Measurements from ENCODE around the gene EIF1AD.

Gene EIF1AD

GRCh38 chr11:65988791-65989592, 13.0 kb downstream of the EIF1AD start:
- WGBS, 2 donors (ENCODE audit: extremely low coverage in 2 of 2, insufficient read length in 2 of 2, insufficient replicate concordance in 1 of 2), result no CpG with 5 or more reads among the region's 10 CpGs
- H3K4me3 ChIP-seq (ENCODE audit: low read length in 2 of 2), result no peak overlapping the region
- no peak overlapping the region for H3K18ac ChIP-seq (ENCODE audit: low read length)
- H2BK12ac ChIP-seq (ENCODE audit: low read length), result no peak overlapping the region
- no peaks in the 10 kb centered on the region for H3K79me1 ChIP-seq (ENCODE audit: low read depth, low read length)
- peaks cover 1 to 11% of the 10 kb centered on the region in 2 donors for H3K36me3 ChIP-seq (replicated peaks in 1 of 2; ENCODE audit: control insufficient read depth in 2 of 2, insufficient read depth in 2 of 2, low read length in 2 of 2)
- no peaks in the 10 kb centered on the region for H3K9me3 ChIP-seq (replicated peaks in 1 of 2; ENCODE audit: control insufficient read depth in 2 of 2, insufficient read depth in 1 of 2, low read depth in 1 of 2, low read length in 2 of 2)
- no peaks in the 10 kb centered on the region for H3K27me3 ChIP-seq (ENCODE audit: control insufficient read depth in 3 of 3, insufficient read depth in 3 of 3, low read depth in 1 of 3, low read length in 3 of 3)
- peak overlapping the region; percentile 2 for H2AFZ ChIP-seq (ENCODE audit: low read length)
- no peak overlapping the region for H3K27ac ChIP-seq (replicated peaks; ENCODE audit: low read length)
- H3K14ac ChIP-seq (ENCODE audit: low read length), result no peak overlapping the region
- H2BK15ac ChIP-seq (ENCODE audit: low read length), result no peak overlapping the region
- H3K4ac ChIP-seq (ENCODE audit: low read length), result no peak overlapping the region
- no peak overlapping the region for H2AK5ac ChIP-seq (ENCODE audit: low read depth, low read length)
- peak; percentile 93 for DNase-seq (ENCODE audit: low spot score)
- no peaks in the 10 kb centered on the region for H3K4me1 ChIP-seq (ENCODE audit: control insufficient read depth in 2 of 2, insufficient read depth in 1 of 2, low read depth in 1 of 2, low read length in 2 of 2)
- H4K91ac ChIP-seq (ENCODE audit: low read depth, low read length, poor library complexity), result no peak overlapping the region
- H2BK120ac ChIP-seq (ENCODE audit: low read depth, low read length), result no peak overlapping the region
- no peak overlapping the region for H3K4me2 ChIP-seq (ENCODE audit: insufficient read depth, low read length, poor library complexity, severe bottlenecking)
- no peak overlapping the region for H4K8ac ChIP-seq (ENCODE audit: low read depth, low read length)
- H3K23ac ChIP-seq (ENCODE audit: low read depth, low read length, poor library complexity), result no peak overlapping the region
- no peak overlapping the region for H2BK5ac ChIP-seq (ENCODE audit: low read length)
- H3K9ac ChIP-seq (ENCODE audit: low read depth, low read length, poor library complexity), result no peak overlapping the region

- Histone ChIP-seq H2BK5ac (ENCODE audit: low read length) (no peak overlapping the region), H3K9ac (ENCODE audit: low read depth, low read length, poor library complexity) (peak overlapping the region; percentile 2), H2BK15ac (ENCODE audit: low read length) (peak overlapping the region; percentile 71), H2AK5ac (ENCODE audit: low read depth, low read length) (peak overlapping the region; percentile 1), H3K9me3 (replicated peaks in 1 of 2; ENCODE audit: control insufficient read depth in 2 of 2, insufficient read depth in 1 of 2, low read depth in 1 of 2, low read length in 2 of 2) (no peaks in the 10 kb centered on the region), H4K91ac (ENCODE audit: low read depth, low read length, poor library complexity) (no peak overlapping the region), H3K27ac (replicated peaks; ENCODE audit: low read length) (no peak overlapping the region), H3K4me1 (ENCODE audit: control insufficient read depth in 2 of 2, insufficient read depth in 1 of 2, low read depth in 1 of 2, low read length in 2 of 2) (no peaks in the 10 kb centered on the region), H3K14ac (ENCODE audit: low read length) (no peak overlapping the region), H3K4ac (ENCODE audit: low read length) (no peak overlapping the region), H3K23ac (ENCODE audit: low read depth, low read length, poor library complexity) (peak overlapping the region; percentile 25), H2BK12ac (ENCODE audit: low read length) (no peak overlapping the region), H3K4me3 (ENCODE audit: low read length in 2 of 2) (no peak overlapping the region), H2AFZ (ENCODE audit: low read length) (no peak overlapping the region), H3K36me3 (replicated peaks in 1 of 2; ENCODE audit: control insufficient read depth in 2 of 2, insufficient read depth in 2 of 2, low read length in 2 of 2) (peaks cover 1 to 11% of the 10 kb centered on the region in 2 donors), H4K8ac (ENCODE audit: low read depth, low read length) (no peak overlapping the region), H3K18ac (ENCODE audit: low read length) (no peak overlapping the region), H3K4me2 (ENCODE audit: insufficient read depth, low read length, poor library complexity, severe bottlenecking) (no peak overlapping the region), H3K27me3 (ENCODE audit: control insufficient read depth in 3 of 3, insufficient read depth in 3 of 3, low read depth in 1 of 3, low read length in 3 of 3) (no peaks in the 10 kb centered on the region), H3K79me1 (ENCODE audit: low read depth, low read length) (no peaks in the 10 kb centered on the region), H2BK120ac (ENCODE audit: low read depth, low read length) (no peak overlapping the region)
- no peak for DNase-seq (ENCODE audit: low spot score)
- no CpG with 5 or more reads among the region's 9 CpGs for WGBS, 2 donors (ENCODE audit: extremely low coverage in 2 of 2, insufficient read length in 2 of 2, insufficient replicate concordance in 1 of 2)
Observed at GRCh38 chr11:65987336-65987735, 14.6 kb downstream of the EIF1AD start.

GRCh38 chr11:65983589-65983987, 18.4 kb downstream of the EIF1AD start:
- H3K14ac ChIP-seq (ENCODE audit: low read length), result no peak overlapping the region
- H3K36me3 ChIP-seq (replicated peaks in 1 of 2; ENCODE audit: control insufficient read depth in 2 of 2, insufficient read depth in 2 of 2, low read length in 2 of 2), result peaks cover 6 to 17% of the 10 kb centered on the region in 2 donors
- H3K4me2 ChIP-seq (ENCODE audit: insufficient read depth, low read length, poor library complexity, severe bottlenecking), result no peak overlapping the region
- H4K8ac ChIP-seq (ENCODE audit: low read depth, low read length), result no peak overlapping the region
- DNase-seq (ENCODE audit: low spot score), result no peak
- no peaks in the 10 kb centered on the region for H3K27me3 ChIP-seq (ENCODE audit: control insufficient read depth in 3 of 3, insufficient read depth in 3 of 3, low read depth in 1 of 3, low read length in 3 of 3)
- no peak overlapping the region for H2BK5ac ChIP-seq (ENCODE audit: low read length)
- H3K4me1 ChIP-seq (ENCODE audit: control insufficient read depth in 2 of 2, insufficient read depth in 1 of 2, low read depth in 1 of 2, low read length in 2 of 2), result no peaks in the 10 kb centered on the region
- peak overlapping the region; percentile 1 for H3K23ac ChIP-seq (ENCODE audit: low read depth, low read length, poor library complexity)
- WGBS, 2 donors (ENCODE audit: extremely low coverage in 2 of 2, insufficient read length in 2 of 2, insufficient replicate concordance in 1 of 2), result no CpG with 5 or more reads among the region's 5 CpGs
- peak overlapping the region; percentile 27 for H3K9ac ChIP-seq (ENCODE audit: low read depth, low read length, poor library complexity)
- no peak overlapping the region for H3K4me3 ChIP-seq (ENCODE audit: low read length in 2 of 2)
- no peak overlapping the region for H3K18ac ChIP-seq (ENCODE audit: low read length)
- H2BK120ac ChIP-seq (ENCODE audit: low read depth, low read length), result no peak overlapping the region
- H2AFZ ChIP-seq (ENCODE audit: low read length), result no peak overlapping the region
- H2AK5ac ChIP-seq (ENCODE audit: low read depth, low read length), result no peak overlapping the region
- no peak overlapping the region for H4K91ac ChIP-seq (ENCODE audit: low read depth, low read length, poor library complexity)
- H2BK15ac ChIP-seq (ENCODE audit: low read length), result no peak overlapping the region
- no peaks in the 10 kb centered on the region for H3K9me3 ChIP-seq (replicated peaks in 1 of 2; ENCODE audit: control insufficient read depth in 2 of 2, insufficient read depth in 1 of 2, low read depth in 1 of 2, low read length in 2 of 2)
- H3K4ac ChIP-seq (ENCODE audit: low read length), result no peak overlapping the region
- H3K79me1 ChIP-seq (ENCODE audit: low read depth, low read length), result no peaks in the 10 kb centered on the region
- no peak overlapping the region for H3K27ac ChIP-seq (replicated peaks; ENCODE audit: low read length)
- H2BK12ac ChIP-seq (ENCODE audit: low read length), result no peak overlapping the region

GRCh38 chr11:65982824-65983588, 19.0 kb downstream of the EIF1AD start:
- Histone ChIP-seq H3K4me3 (ENCODE audit: low read length in 2 of 2) (no peak overlapping the region), H2BK5ac (ENCODE audit: low read length) (no peak overlapping the region)

More at GRCh38 chr11:65982824-65983588, 19.0 kb downstream of the EIF1AD start:
- no CpG with 5 or more reads among the region's 22 CpGs for WGBS, 2 donors (ENCODE audit: extremely low coverage in 2 of 2, insufficient read length in 2 of 2, insufficient replicate concordance in 1 of 2)
- no peak overlapping the region for H2BK15ac ChIP-seq (ENCODE audit: low read length)
- H2BK120ac ChIP-seq (ENCODE audit: low read depth, low read length), result no peak overlapping the region
- H3K4me2 ChIP-seq (ENCODE audit: insufficient read depth, low read length, poor library complexity, severe bottlenecking), result no peak overlapping the region
- no peak overlapping the region for H4K91ac ChIP-seq (ENCODE audit: low read depth, low read length, poor library complexity)
- H2AFZ ChIP-seq (ENCODE audit: low read length), result no peak overlapping the region
- H3K4me1 ChIP-seq (ENCODE audit: control insufficient read depth in 2 of 2, insufficient read depth in 1 of 2, low read depth in 1 of 2, low read length in 2 of 2), result no peaks in the 10 kb centered on the region
- no peaks in the 10 kb centered on the region for H3K9me3 ChIP-seq (replicated peaks in 1 of 2; ENCODE audit: control insufficient read depth in 2 of 2, insufficient read depth in 1 of 2, low read depth in 1 of 2, low read length in 2 of 2)
- no peak overlapping the region for H2AK5ac ChIP-seq (ENCODE audit: low read depth, low read length)
- no peak overlapping the region for H4K8ac ChIP-seq (ENCODE audit: low read depth, low read length)
- no peak for DNase-seq (ENCODE audit: low spot score)
- H3K27me3 ChIP-seq (ENCODE audit: control insufficient read depth in 3 of 3, insufficient read depth in 3 of 3, low read depth in 1 of 3, low read length in 3 of 3), result no peaks in the 10 kb centered on the region
- H3K23ac ChIP-seq (ENCODE audit: low read depth, low read length, poor library complexity), result no peak overlapping the region
- no peaks in the 10 kb centered on the region for H3K79me1 ChIP-seq (ENCODE audit: low read depth, low read length)
- no peak overlapping the region for H2BK12ac ChIP-seq (ENCODE audit: low read length)
- no peak overlapping the region for H3K4ac ChIP-seq (ENCODE audit: low read length)
- no peak overlapping the region for H3K14ac ChIP-seq (ENCODE audit: low read length)
- no peak overlapping the region for H3K18ac ChIP-seq (ENCODE audit: low read length)
- H3K27ac ChIP-seq (replicated peaks; ENCODE audit: low read length), result no peak overlapping the region
- H3K36me3 ChIP-seq (replicated peaks in 1 of 2; ENCODE audit: control insufficient read depth in 2 of 2, insufficient read depth in 2 of 2, low read length in 2 of 2), result peaks cover 7 to 23% of the 10 kb centered on the region in 2 donors
- peak overlapping the region; percentile 27 for H3K9ac ChIP-seq (ENCODE audit: low read depth, low read length, poor library complexity)

Measured in neuronal stem cell (in vitro differentiated cells).